MM.1S (cell line): ENCODE results near the gene SIRPB2.
A peak's percentile ranks its signal among the peaks of the same experiment; 100 is the strongest.

ENCODE experiments used
- DNase-seq: peaks from one replicate; pipeline ENCODE4 v3.0.0-alpha.2; 2015
- H2AFZ ChIP-seq: fragments of 300-600 bp; sonication (generic); 2 replicates; pipeline ENCODE4 v1.6.0; 2016; ENCODE audit warnings: antibody characterized with exemption, low read length
- H3F3A ChIP-seq: fragments of 300-600 bp; sonication (generic); 2 replicates; pipeline ENCODE4 v1.6.1; 2016; ENCODE audit warnings: mild to moderate bottlenecking, antibody characterized with exemption, low read length, moderate library complexity, mixed read lengths; ENCODE audit not compliant: insufficient read depth
- H3K27ac ChIP-seq: fragments of 300-600 bp; sonication (generic); 2 replicates; pipeline ENCODE4 v1.5.1; 2016; ENCODE audit warnings: mild to moderate bottlenecking, low read length
- H3K27me3 ChIP-seq: fragments of 300-600 bp; sonication (generic); replicated peaks from 2 replicates; pipeline ENCODE4 v1.6.0; 2016; ENCODE audit warnings: low read length; ENCODE audit not compliant: insufficient read depth
- H3K36me3 ChIP-seq: fragments of 300-600 bp; sonication (generic); replicated peaks from 2 replicates; pipeline ENCODE4 v1.6.1; 2016; ENCODE audit warnings: mild to moderate bottlenecking, low read length, mixed read lengths; ENCODE audit not compliant: insufficient read depth
- H3K4me1 ChIP-seq: fragments of 300-600 bp; sonication (generic); 2 replicates; pipeline ENCODE4 v1.6.1; 2016; ENCODE audit warnings: low read length, mixed read lengths
- H3K4me2 ChIP-seq: fragments of 300-600 bp; sonication (generic); 2 replicates; pipeline ENCODE4 v1.6.0; 2016; ENCODE audit warnings: low read depth, low read length
- H3K4me3 ChIP-seq: fragments of 300-600 bp; sonication (generic); 2 replicates; pipeline ENCODE4 v1.5.1; 2016; ENCODE audit warnings: low read length, mixed read lengths
- H3K79me2 ChIP-seq: fragments of 300-600 bp; sonication (generic); 2 replicates; pipeline ENCODE4 v1.6.1; 2016; ENCODE audit warnings: mixed run types, low read length, mixed read lengths
- H3K9ac ChIP-seq: fragments of 300-600 bp; sonication (generic); 2 replicates; pipeline ENCODE4 v1.6.1; 2016; ENCODE audit warnings: low read length, mixed read lengths
- H3K9me2 ChIP-seq: fragments of 300-600 bp; sonication (generic); replicated peaks from 2 replicates; pipeline ENCODE4 v1.6.1; 2016; ENCODE audit warnings: mild to moderate bottlenecking, low read length, mixed read lengths; ENCODE audit not compliant: insufficient read depth
- H3K9me3 ChIP-seq: fragments of 300-600 bp; sonication (generic); replicated peaks from 2 replicates; pipeline ENCODE4 v1.6.1; 2016; ENCODE audit warnings: mild to moderate bottlenecking, low read length, mixed read lengths; ENCODE audit not compliant: insufficient read depth
- H4K20me1 ChIP-seq: fragments of 300-600 bp; sonication (generic); 2 replicates; pipeline ENCODE4 v1.6.1; 2016; ENCODE audit warnings: mild to moderate bottlenecking, low read length, moderate library complexity, mixed read lengths; ENCODE audit not compliant: insufficient read depth
- EZH2 ChIP-seq: fragments of 300-600 bp; sonication (generic); optimal IDR thresholded peaks from 2 replicates; pipeline ENCODE3; 2017; ENCODE audit warnings: low read depth, mild to moderate bottlenecking, antibody characterized with exemption, low read length, mixed read lengths
- EZH2phosphoT487 ChIP-seq: fragments of 300-600 bp; sonication (generic); IDR thresholded peaks from 2 replicates; pipeline ENCODE4 v1.6.1; 2018; ENCODE audit warnings: antibody characterized with exemption, low read length
- TF ChIP-seq, protein P1 (sequence below): fragments of 300-600 bp; sonication (generic); IDR thresholded peaks from 2 replicates; pipeline ENCODE4 v1.5.1; 2016; ENCODE audit warnings: antibody characterized with exemption, low read length, mixed read lengths

Gene SIRPB2

DNA sequence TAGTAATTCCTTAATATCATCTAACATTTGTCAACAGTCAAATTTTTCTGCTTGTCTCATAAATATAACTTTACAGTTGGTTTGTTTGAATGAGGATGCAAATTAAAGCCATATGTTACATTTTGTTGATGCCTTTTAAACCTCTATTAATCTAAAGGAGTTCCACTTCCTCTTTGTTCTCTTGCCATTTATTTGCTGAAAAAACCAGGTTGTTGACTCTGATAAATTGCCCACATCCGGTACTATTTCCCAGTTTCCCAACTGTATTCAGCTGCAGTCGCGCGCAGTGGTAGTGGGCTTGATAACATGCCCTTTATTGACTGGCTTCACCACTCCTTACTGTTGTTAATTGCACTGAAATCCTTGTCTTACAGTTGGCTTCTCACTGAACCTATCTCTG, 32.8 kb upstream of the SIRPB2 start:
- no peaks in the 10 kb centered on the region for H3K27me3 ChIP-seq
- H3F3A ChIP-seq = no peaks in the 10 kb centered on the region
- H3K4me2 ChIP-seq = peak overlapping the region; percentile 53
- TF ChIP-seq EZH2phosphoT487 (no peak), EZH2 (no peak)
- TF ChIP-seq, protein P1, sequence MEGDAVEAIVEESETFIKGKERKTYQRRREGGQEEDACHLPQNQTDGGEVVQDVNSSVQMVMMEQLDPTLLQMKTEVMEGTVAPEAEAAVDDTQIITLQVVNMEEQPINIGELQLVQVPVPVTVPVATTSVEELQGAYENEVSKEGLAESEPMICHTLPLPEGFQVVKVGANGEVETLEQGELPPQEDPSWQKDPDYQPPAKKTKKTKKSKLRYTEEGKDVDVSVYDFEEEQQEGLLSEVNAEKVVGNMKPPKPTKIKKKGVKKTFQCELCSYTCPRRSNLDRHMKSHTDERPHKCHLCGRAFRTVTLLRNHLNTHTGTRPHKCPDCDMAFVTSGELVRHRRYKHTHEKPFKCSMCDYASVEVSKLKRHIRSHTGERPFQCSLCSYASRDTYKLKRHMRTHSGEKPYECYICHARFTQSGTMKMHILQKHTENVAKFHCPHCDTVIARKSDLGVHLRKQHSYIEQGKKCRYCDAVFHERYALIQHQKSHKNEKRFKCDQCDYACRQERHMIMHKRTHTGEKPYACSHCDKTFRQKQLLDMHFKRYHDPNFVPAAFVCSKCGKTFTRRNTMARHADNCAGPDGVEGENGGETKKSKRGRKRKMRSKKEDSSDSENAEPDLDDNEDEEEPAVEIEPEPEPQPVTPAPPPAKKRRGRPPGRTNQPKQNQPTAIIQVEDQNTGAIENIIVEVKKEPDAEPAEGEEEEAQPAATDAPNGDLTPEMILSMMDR = no peak
- no peaks in the 10 kb centered on the region for H3K36me3 ChIP-seq
- H3K9ac ChIP-seq = no peak overlapping the region
- H3K27ac ChIP-seq = peak overlapping the region; percentile 42; the same call in 1 of the 2 replicates
- no peak overlapping the region for H3K4me3 ChIP-seq
- no peaks in the 10 kb centered on the region for H3K79me2 ChIP-seq
- H3K4me1 ChIP-seq = peaks cover 13% of the 10 kb centered on the region
- DNase-seq = peak; percentile 54
- no peaks in the 10 kb centered on the region for H4K20me1 ChIP-seq
- no peaks in the 10 kb centered on the region for H3K9me3 ChIP-seq
- no peak overlapping the region for H2AFZ ChIP-seq
- no peaks in the 10 kb centered on the region for H3K9me2 ChIP-seq

DNA sequence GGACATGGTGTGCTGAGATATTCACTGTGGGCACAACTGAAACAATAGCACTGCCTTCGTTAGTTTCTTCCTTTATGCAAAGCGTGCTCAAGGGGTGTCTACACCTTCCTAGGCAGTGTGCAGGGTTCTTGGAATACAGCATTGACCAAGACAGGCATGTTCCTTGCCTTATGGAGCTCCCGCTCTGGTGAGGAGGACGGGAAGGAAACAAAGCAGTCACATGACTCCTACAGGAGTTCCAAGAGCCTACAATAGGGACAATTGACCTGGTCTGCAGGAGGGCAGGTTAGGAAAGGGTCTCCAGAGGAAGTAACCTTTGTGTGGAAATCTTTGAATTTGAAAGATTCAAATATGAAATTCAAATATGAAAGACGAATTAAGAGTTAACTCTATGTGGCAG, 25.8 kb upstream of the SIRPB2 start:
- Histone ChIP-seq H3F3A (no peaks in the 10 kb centered on the region), H3K36me3 (no peaks in the 10 kb centered on the region), H3K4me2 (no peak overlapping the region), H2AFZ (no peak overlapping the region), H3K4me3 (no peak overlapping the region), H3K9ac (no peak overlapping the region), H3K4me1 (no peaks in the 10 kb centered on the region), H3K27ac (no peak overlapping the region), H4K20me1 (no peaks in the 10 kb centered on the region), H3K79me2 (no peaks in the 10 kb centered on the region), H3K9me2 (no peaks in the 10 kb centered on the region), H3K27me3 (peaks cover 4% of the 10 kb centered on the region; the same call in 1 of the 2 replicates), H3K9me3 (no peaks in the 10 kb centered on the region)
- no peak for TF ChIP-seq EZH2
- no peak for TF ChIP-seq EZH2phosphoT487
- TF ChIP-seq, protein P1 = no peak
- DNase-seq = no peak

DNA sequence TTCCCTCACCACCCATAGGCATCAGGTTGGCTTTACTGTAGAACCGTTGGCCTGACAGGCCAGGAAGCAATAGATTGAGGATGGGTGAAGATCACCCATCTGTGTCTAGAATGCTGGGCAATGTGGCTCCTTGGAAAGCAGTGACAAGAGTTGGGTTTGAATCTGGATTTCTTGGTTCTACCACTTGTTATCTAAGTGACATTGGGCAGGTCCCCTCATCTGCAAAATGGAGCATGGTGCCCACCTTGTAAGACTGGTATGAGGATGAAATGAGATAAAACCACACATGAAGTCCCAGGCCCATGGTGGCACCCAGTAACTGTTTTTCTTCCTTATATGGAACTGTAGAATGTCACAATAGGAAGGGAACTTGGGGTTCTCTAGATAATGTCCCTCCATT, 22.6 kb upstream of the SIRPB2 start:
- Histone ChIP-seq H3K9ac (no peak overlapping the region), H3K4me2 (no peak overlapping the region), H4K20me1 (no peaks in the 10 kb centered on the region), H2AFZ (no peak overlapping the region), H3K9me3 (no peaks in the 10 kb centered on the region), H3K27me3 (peaks cover 4% of the 10 kb centered on the region; the same call in 1 of the 2 replicates), H3K79me2 (no peaks in the 10 kb centered on the region), H3F3A (no peaks in the 10 kb centered on the region), H3K9me2 (no peaks in the 10 kb centered on the region), H3K4me1 (no peaks in the 10 kb centered on the region), H3K4me3 (no peak overlapping the region), H3K36me3 (no peaks in the 10 kb centered on the region), H3K27ac (no peak overlapping the region)
- DNase-seq = no peak
- TF ChIP-seq EZH2phosphoT487 = no peak
- TF ChIP-seq, protein P1 = no peak
- no peak for TF ChIP-seq EZH2
